NB4 (cell line): ENCODE data around the gene ANKRD9.

Experiments used
- CTCF ChIP-seq: IDR thresholded peaks from one replicate; pipeline ENCODE4 v1.5.1; 2012; ENCODE audit warnings: low read depth, low read length
- MAX ChIP-seq: IDR thresholded peaks from 2 replicates; pipeline ENCODE4 v1.6.1; 2011; ENCODE audit warnings: low read depth, low read length
- POLR2A ChIP-seq: IDR thresholded peaks from 2 replicates; pipeline ENCODE4 v1.6.1; 2011; ENCODE audit warnings: mild to moderate bottlenecking; ENCODE audit not compliant: insufficient read length; ENCODE audit errors: extremely low read depth

GRCh38 chr14:102525929-102526497 lies 16.4 kb upstream of the ANKRD9 start:
- TF ChIP-seq MAX (no peak), CTCF (no peak), POLR2A (no peak)
